ENCODE results near the gene PHYHD1. TPM values are rescaled to one million over a fixed set of nuclear protein-coding genes. Genes with fewer than 3 reads are reported as not detected.

Gene PHYHD1
- total and polyA plus RNA-seq, 4 donors: 21.4 to 86.3 (median 46.0) TPM

DNA sequence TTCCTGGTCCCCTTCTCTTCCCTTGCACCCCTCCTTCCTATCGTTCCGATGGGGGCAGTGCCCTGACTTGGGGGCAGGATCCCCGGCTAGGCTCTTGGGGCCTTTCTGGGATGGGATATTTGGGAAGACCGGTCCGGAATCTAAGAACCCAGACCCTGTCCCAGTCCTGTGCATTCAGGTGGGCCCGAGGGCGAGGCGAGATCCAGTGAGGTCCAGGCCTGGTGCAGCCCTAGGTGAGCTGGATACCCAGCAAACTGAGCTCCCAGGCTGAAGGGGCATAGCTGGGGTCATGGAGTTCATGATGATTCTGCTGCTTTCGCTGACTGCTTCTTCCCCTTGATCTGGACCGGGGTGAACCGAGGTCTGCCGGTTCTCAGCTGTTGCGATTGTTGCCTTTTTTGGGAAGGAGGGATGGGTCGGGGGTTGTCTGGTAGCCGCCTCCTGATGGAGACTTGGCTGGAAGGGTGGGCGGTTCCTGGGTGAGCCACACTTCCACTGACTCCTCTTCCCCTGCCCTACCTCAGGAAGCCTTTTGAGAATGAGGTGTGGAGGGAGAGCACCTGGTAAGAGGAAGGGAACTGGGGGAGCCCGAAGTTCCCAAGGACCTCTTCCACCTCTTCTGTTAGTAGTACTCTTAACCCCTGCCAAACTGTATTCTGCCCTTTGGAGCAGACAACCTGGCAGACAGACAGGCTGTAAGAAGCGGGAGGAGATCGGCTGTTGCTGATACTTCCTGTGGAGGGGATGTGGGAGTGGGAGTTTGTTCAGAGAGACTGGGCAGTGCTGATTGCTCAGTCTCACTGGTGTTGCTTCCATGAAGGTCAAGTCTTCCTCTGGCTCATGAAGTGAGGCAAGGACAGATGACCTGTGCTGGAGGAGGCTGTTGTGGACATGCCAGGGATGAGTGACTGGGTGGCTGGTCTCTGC is 37.8 kb upstream of the PHYHD1 start:
- Histone ChIP-seq H3K4me3 (peak overlapping the region; percentile 62), H3K36me3 (ENCODE audit: control insufficient read depth in 4 of 4, insufficient read depth in 4 of 4, low read length in 4 of 4) (peaks cover 5 to 17% (median 11%) of the 10 kb centered on the region in 4 donors), H3K9me3 (ENCODE audit: control insufficient read depth in 4 of 4, insufficient read depth in 3 of 4, low read length in 3 of 4) (no peaks in the 10 kb centered on the region), H3K27me3 (ENCODE audit: control insufficient read depth in 3 of 3, insufficient read depth in 3 of 3, low read length in 2 of 3) (no peaks in the 10 kb centered on the region), H3K4me1 (ENCODE audit: control insufficient read depth in 5 of 5, insufficient read depth in 5 of 5, low read length in 5 of 5) (peaks cover 6 to 19% (median 14%) of the 10 kb centered on the region in 5 donors), H3K9ac (ENCODE audit: insufficient read depth in 1 of 2, low read length in 2 of 2) (peak overlapping the region; percentile 72 to 92), H3K27ac (ENCODE audit: low read depth in 1 of 2, low read length in 1 of 2) (peak overlapping the region; percentile 88 to 99)
- ATAC-seq (ENCODE audit: insufficient read depth, low FRiP score) (no peak), DNase-seq (peak in 2 of 3 donors; percentile 28 to 34)
- TF ChIP-seq, protein P1, sequence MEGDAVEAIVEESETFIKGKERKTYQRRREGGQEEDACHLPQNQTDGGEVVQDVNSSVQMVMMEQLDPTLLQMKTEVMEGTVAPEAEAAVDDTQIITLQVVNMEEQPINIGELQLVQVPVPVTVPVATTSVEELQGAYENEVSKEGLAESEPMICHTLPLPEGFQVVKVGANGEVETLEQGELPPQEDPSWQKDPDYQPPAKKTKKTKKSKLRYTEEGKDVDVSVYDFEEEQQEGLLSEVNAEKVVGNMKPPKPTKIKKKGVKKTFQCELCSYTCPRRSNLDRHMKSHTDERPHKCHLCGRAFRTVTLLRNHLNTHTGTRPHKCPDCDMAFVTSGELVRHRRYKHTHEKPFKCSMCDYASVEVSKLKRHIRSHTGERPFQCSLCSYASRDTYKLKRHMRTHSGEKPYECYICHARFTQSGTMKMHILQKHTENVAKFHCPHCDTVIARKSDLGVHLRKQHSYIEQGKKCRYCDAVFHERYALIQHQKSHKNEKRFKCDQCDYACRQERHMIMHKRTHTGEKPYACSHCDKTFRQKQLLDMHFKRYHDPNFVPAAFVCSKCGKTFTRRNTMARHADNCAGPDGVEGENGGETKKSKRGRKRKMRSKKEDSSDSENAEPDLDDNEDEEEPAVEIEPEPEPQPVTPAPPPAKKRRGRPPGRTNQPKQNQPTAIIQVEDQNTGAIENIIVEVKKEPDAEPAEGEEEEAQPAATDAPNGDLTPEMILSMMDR (IDR thresholded peaks at IDR 0.05; ENCODE audit: control extremely low read depth, extremely low read depth): no peak
- WGBS, 2 donors: 1 to 2% methylated on average over 19 of the region's 19 CpGs

DNA sequence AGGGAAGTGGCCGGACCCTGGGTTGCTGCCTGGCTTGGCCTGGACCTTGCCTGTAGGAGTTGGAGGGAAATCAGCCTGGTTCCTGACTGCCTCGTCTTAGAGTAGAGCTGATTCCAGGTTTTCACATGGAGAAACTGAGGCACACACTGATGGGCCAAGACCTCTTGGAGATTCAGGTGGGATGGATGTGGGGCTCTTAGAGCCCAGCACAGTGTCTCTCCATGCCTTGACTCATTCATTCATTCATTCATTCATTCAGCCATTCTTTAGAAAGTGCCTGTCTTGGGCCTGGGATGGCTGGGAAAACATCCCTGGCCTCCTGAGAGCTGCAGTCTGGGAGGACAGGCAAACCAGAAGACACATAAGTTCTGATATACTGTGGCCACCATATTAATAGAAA is 36.6 kb upstream of the PHYHD1 start:
- no peak overlapping the region for H3K4me3 ChIP-seq
- TF ChIP-seq, protein P1 (IDR thresholded peaks at IDR 0.05; ENCODE audit: control extremely low read depth, extremely low read depth): no peak
- no peaks in the 10 kb centered on the region for H3K27me3 ChIP-seq (ENCODE audit: control insufficient read depth in 3 of 3, insufficient read depth in 3 of 3, low read length in 2 of 3)
- ATAC-seq (ENCODE audit: insufficient read depth, low FRiP score) (no peak), DNase-seq (no peak)
- peaks cover 5 to 26% (median 18%) of the 10 kb centered on the region in 4 donors for H3K36me3 ChIP-seq (ENCODE audit: control insufficient read depth in 4 of 4, insufficient read depth in 4 of 4, low read length in 4 of 4)
- H3K27ac ChIP-seq (ENCODE audit: low read depth in 1 of 2, low read length in 1 of 2): peak overlapping the region in 1 of 2 donors; percentile 54
- WGBS, 2 donors: 73 to 84% methylated on average over 2 of the region's 2 CpGs
- no peak overlapping the region for H3K9ac ChIP-seq (ENCODE audit: insufficient read depth in 1 of 2, low read length in 2 of 2)
- peaks cover 6 to 27% (median 11%) of the 10 kb centered on the region in 5 donors for H3K4me1 ChIP-seq (ENCODE audit: control insufficient read depth in 5 of 5, insufficient read depth in 5 of 5, low read length in 5 of 5)
- no peaks in the 10 kb centered on the region for H3K9me3 ChIP-seq (ENCODE audit: control insufficient read depth in 4 of 4, insufficient read depth in 3 of 4, low read length in 3 of 4)

DNA sequence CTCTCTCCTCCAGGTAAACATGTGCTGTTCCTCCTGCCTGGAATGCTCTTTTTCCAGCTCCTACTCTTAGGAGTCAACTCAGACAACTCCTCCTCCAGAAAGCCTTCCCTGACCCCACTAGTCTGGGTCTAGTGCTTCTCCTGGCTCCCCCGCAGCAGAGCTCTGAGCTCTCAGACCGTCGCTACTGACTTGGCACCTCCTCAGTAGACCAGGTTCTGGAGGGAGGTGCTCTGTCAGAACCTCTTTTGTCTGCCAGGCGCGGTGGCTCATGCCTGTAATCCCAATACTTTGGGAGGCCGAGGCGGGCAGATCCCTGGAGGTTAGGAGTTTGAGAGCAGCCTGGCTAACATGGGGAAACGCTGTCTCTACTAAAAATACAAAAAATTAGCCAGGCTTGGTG is 35.4 kb upstream of the PHYHD1 start:
- H3K27me3 ChIP-seq (ENCODE audit: control insufficient read depth in 3 of 3, insufficient read depth in 3 of 3, low read length in 2 of 3): no peaks in the 10 kb centered on the region
- no peaks in the 10 kb centered on the region for H3K9me3 ChIP-seq (ENCODE audit: control insufficient read depth in 4 of 4, insufficient read depth in 3 of 4, low read length in 3 of 4)
- peaks cover 5 to 32% (median 18%) of the 10 kb centered on the region in 4 donors for H3K36me3 ChIP-seq (ENCODE audit: control insufficient read depth in 4 of 4, insufficient read depth in 4 of 4, low read length in 4 of 4)
- H3K9ac ChIP-seq (ENCODE audit: insufficient read depth in 1 of 2, low read length in 2 of 2): no peak overlapping the region
- no peak overlapping the region for H3K27ac ChIP-seq (ENCODE audit: low read depth in 1 of 2, low read length in 1 of 2)
- ATAC-seq (ENCODE audit: insufficient read depth, low FRiP score): no peak
- H3K4me3 ChIP-seq: no peak overlapping the region
- DNase-seq: no peak
- WGBS, 2 donors: 87 to 91% methylated on average over 8 of the region's 8 CpGs
- TF ChIP-seq, protein P1 (IDR thresholded peaks at IDR 0.05; ENCODE audit: control extremely low read depth, extremely low read depth): no peak
- peaks cover 6 to 27% (median 11%) of the 10 kb centered on the region in 5 donors for H3K4me1 ChIP-seq (ENCODE audit: control insufficient read depth in 5 of 5, insufficient read depth in 5 of 5, low read length in 5 of 5)
